Calu3 (cell line): ENCODE results near the gene SHANK3. TPM values are rescaled to one million over a fixed set of nuclear protein-coding genes. Genes with fewer than 3 reads are reported as not detected.
A peak's percentile ranks its signal among the peaks of the same experiment; 100 is the strongest.

Experiments used
- BruUV-seq: library from RNA; stranded (reverse); fragments of 400-500 nt; replicated peaks from 2 replicates; lab custom pipeline; 2021; lab: Mats Ljungman, UMichigan
- CTCF ChIA-PET: fragments of 300-600 bp; sonication (Branson Sonifier 250); formaldehyde crosslinking; loops from one replicate; lab custom pipeline; 2022; ENCODE audit warnings: antibody characterized with exemption; lab: Charles Lee
- DNase-seq: peaks from one replicate; pipeline ENCODE4 v3.0.0; 2022
- H3K27ac Mint-ChIP-seq: one replicate; pipeline ENCODE4 v1.8.0; 2022; ENCODE audit warnings: mixed read lengths; ENCODE audit not compliant: unreplicated experiment
- H3K27me3 Mint-ChIP-seq: one replicate; pipeline ENCODE4 v1.8.0; 2022; ENCODE audit warnings: mixed read lengths; ENCODE audit not compliant: unreplicated experiment
- H3K36me3 Mint-ChIP-seq: one replicate; pipeline ENCODE4 v1.8.0; 2022; ENCODE audit warnings: mild to moderate bottlenecking, moderate library complexity, mixed read lengths; ENCODE audit not compliant: insufficient read depth, unreplicated experiment
- H3K4me1 Mint-ChIP-seq: one replicate; pipeline ENCODE4 v1.8.0; 2022; ENCODE audit warnings: mild to moderate bottlenecking, low read depth, mixed read lengths; ENCODE audit not compliant: unreplicated experiment
- H3K4me3 Mint-ChIP-seq: one replicate; pipeline ENCODE4 v1.8.0; 2022; ENCODE audit warnings: mild to moderate bottlenecking, low read depth, moderate library complexity, mixed read lengths; ENCODE audit not compliant: unreplicated experiment
- H3K9me3 Mint-ChIP-seq: one replicate; pipeline ENCODE4 v1.8.0; 2022; ENCODE audit warnings: low read depth, mixed read lengths; ENCODE audit not compliant: unreplicated experiment
- CTCF ChIP-seq: fragments of 200-600 bp; IDR thresholded peaks from one replicate; pipeline ENCODE4 v1.8.0; 2022; ENCODE audit warnings: antibody characterized with exemption; ENCODE audit not compliant: unreplicated experiment
- intact Hi-C: fragments of 100-400 bp; cut with micrococcal nuclease; formaldehyde crosslinking; loops from one replicate; pipeline ENCODE4 v1.10.0; 2022; ENCODE audit not compliant: unreplicated experiment
- total RNA-seq: library from RNA; stranded (reverse); gene quantifications from 2 replicates; pipeline ENCODE4 v1.2.3, GENCODE V29; 2022

SHANK3 gene
- total RNA-seq, 1 experiment from 2014 or later: 2.1 TPM

- Mint-ChIP-seq H3K4me1 (no peaks in the 10 kb centered on the region), H3K9me3 (no peaks in the 10 kb centered on the region), H3K4me3 (no peak overlapping the region), H3K27me3 (peaks cover 68% of the 10 kb centered on the region), H3K36me3 (no peaks in the 10 kb centered on the region), H3K27ac (no peak overlapping the region)
- CTCF ChIA-PET: no interaction called here
- TF ChIP-seq CTCF: no peak
- BruUV-seq: no TSS peak
- no peak for DNase-seq
- intact Hi-C loops: loop anchor here (5.0 kb wide), 1 partner anchor 72 kb away; no protein-coding TSS in a partner anchor
Observed at GRCh38 chr22:50694099-50694605, 21.5 kb downstream of the SHANK3 start.

- DNase-seq: no peak
- CTCF ChIA-PET: no interaction called here
- Mint-ChIP-seq H3K4me3 (no peak overlapping the region), H3K27ac (no peak overlapping the region), H3K27me3 (peaks cover 73% of the 10 kb centered on the region), H3K9me3 (no peaks in the 10 kb centered on the region), H3K36me3 (no peaks in the 10 kb centered on the region), H3K4me1 (no peaks in the 10 kb centered on the region)
- no TSS peak for BruUV-seq
- no peak for TF ChIP-seq CTCF
- intact Hi-C loops: loop anchor here (5.0 kb wide), 1 partner anchor 73 kb away; no protein-coding TSS in a partner anchor
Observed at GRCh38 chr22:50694766-50695420, 22.3 kb downstream of the SHANK3 start.

- no peak for DNase-seq
- no peak overlapping the region for H3K4me3 Mint-ChIP-seq
- TF ChIP-seq CTCF: no peak
- H3K27ac Mint-ChIP-seq: no peak overlapping the region
- BruUV-seq: no TSS peak
- CTCF ChIA-PET: no interaction called here
- H3K36me3 Mint-ChIP-seq: no peaks in the 10 kb centered on the region
- intact Hi-C loops: no loop called here
- H3K9me3 Mint-ChIP-seq: no peaks in the 10 kb centered on the region
- peaks cover 73% of the 10 kb centered on the region for H3K27me3 Mint-ChIP-seq
- no peaks in the 10 kb centered on the region for H3K4me1 Mint-ChIP-seq
Observed at GRCh38 chr22:50695421-50696250, 23.0 kb downstream of the SHANK3 start.

- no peak for DNase-seq
- Mint-ChIP-seq H3K27ac (no peak overlapping the region), H3K4me3 (peak overlapping the region; percentile 62)
Observed at GRCh38 chr22:50696251-50696798, 23.7 kb downstream of the SHANK3 start.

More at GRCh38 chr22:50696251-50696798, 23.7 kb downstream of the SHANK3 start:
- Mint-ChIP-seq H3K9me3 (no peaks in the 10 kb centered on the region), H3K36me3 (no peaks in the 10 kb centered on the region), H3K4me1 (no peaks in the 10 kb centered on the region), H3K27me3 (peaks cover 73% of the 10 kb centered on the region)
- intact Hi-C loops: no loop called here
- no peak for TF ChIP-seq CTCF
- BruUV-seq: no TSS peak
- CTCF ChIA-PET: no interaction called here
